Measurements from ENCODE around the gene ACVR1.

ACVR1 gene

DNA sequence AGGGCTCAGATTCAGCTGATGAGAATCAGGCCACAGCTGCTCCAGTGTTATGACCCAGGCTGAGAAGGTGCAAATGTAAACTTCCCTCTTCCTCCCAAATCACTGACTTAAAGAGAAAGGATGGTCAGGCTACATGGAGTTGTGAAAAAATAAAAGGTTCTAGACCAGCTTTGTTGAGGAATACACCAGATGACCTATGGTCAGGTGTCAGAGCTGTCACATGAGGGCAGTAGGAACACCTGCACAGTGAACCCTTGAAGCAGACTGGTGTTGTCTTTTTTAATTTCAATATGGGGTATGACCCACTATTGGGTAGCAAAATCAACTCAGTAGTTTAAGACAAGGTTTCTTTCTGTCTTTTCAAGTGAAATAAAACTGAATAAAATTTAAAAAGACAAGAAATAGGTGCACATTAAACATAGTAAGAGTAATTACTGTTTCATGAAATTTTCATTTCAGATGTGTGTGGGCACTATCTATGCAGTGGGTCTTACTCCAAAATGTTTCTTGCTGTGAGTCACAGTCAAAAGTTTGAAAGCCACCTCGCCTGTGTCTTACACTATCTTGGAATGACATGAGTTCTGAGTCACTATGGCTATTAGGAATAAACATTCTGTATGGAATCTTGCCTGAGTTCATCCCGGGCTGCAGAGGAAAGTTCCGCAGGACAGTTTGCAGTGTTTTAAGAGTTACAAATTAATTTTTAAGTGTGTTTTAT, 83.6 kb downstream of the ACVR1 start:
- TF ChIP-seq POLR2A (IDR thresholded peaks at IDR 0.05; ENCODE audit: low read depth, low read length) = no peak
- DNase-seq (ENCODE audit: insufficient read length, low spot score) = peak; percentile 9

DNA sequence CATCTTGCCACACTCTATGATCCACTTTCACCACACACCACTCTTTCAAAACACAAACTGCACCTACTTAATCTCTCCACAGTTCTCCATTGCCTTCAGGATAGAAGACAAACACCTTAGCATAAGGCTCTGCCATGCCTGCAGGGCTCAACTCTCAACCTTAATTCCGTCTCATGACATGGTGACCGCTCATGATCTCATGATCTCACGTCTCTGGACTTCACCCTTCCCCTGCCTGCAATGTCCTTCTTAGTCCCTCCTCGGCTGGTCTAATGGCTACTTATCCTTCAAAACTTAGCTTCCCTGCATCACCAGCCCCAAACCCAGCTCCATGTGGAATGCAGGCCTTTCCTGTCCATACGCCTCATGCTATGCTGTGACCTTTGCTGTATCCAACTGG, 85.3 kb downstream of the ACVR1 start:
- FAIRE-seq (no peak), DNase-seq (ENCODE audit: insufficient read length, low spot score) (no peak)
- no peak for TF ChIP-seq POLR2A (IDR thresholded peaks at IDR 0.05; ENCODE audit: low read depth, low read length)

More for the DNA sequence above, 83.6 kb downstream of the ACVR1 start:
- FAIRE-seq = peak; percentile 83

DNA sequence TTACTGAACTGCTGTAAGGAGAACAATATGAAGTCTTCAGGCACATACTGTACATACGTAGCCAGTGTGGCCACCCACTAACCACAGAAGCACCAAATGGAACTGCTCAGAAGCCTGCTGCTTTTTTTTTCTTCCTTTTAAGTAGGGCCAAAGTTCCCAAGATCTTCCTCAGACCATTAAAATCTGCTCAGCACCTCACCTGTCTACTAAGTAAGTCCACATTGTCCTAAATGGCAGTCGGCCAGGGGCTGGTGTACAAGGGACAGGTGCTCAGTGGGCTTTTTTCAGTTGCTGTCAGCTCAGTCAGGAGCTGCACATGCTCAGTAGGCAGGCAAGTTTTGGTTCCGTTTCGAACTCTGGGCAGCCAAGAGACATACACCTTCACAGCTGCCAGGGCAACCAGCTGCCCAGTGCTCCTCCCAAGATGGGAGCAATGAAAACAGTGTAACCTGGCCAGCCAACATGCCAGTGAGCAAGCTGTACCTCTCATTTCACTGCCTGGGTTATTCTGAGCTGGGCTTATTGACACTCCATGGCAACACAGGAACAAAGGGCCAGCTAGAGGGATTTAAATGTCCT, 86.1 kb downstream of the ACVR1 start:
- no peak for FAIRE-seq
- no peak for DNase-seq (ENCODE audit: insufficient read length, low spot score)
- no peak for TF ChIP-seq POLR2A (IDR thresholded peaks at IDR 0.05; ENCODE audit: low read depth, low read length)

DNA sequence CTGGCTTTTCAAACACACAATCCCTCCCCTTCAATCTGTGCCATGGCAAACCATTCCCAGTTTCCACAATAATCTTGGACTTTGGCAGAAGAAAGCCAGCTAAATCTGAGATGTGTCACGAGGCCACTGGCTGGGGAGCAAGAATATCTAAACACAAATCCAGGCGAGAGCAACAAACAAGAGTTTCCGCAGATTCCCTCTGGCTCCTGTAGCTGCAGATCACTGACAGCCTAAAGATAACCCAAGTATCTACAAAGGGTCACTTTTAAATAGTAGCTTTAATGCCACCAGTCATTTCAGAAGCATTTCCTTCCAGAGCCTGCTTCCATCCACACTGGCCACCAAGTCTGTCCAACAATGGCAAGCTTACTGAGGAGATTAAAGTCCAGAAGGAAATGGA, 86.9 kb downstream of the ACVR1 start:
- no peak for TF ChIP-seq POLR2A (IDR thresholded peaks at IDR 0.05; ENCODE audit: low read depth, low read length)
- no peak for DNase-seq (ENCODE audit: insufficient read length, low spot score)
- FAIRE-seq = no peak

DNA sequence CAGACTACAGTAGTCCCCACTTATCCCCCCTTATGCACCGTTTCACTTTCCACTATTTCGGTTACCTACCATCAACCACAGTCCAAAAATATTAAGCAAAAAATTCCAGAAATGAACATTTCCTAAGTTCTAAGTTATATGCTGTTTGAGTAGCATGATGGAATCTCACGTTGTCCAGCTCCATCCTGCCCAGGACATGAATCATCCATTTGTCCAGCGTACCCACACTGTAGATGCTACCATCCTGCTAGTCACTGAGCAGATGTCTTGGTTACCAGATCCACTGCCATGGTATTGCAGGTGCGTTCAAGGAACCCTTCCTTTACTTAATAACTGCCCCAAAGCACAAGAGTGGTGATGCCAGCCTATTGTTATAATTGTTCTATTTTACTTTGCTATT, 87.9 kb downstream of the ACVR1 start:
- FAIRE-seq (no peak), DNase-seq (ENCODE audit: insufficient read length, low spot score) (no peak)
- no peak for TF ChIP-seq POLR2A (IDR thresholded peaks at IDR 0.05; ENCODE audit: low read depth, low read length)

DNA sequence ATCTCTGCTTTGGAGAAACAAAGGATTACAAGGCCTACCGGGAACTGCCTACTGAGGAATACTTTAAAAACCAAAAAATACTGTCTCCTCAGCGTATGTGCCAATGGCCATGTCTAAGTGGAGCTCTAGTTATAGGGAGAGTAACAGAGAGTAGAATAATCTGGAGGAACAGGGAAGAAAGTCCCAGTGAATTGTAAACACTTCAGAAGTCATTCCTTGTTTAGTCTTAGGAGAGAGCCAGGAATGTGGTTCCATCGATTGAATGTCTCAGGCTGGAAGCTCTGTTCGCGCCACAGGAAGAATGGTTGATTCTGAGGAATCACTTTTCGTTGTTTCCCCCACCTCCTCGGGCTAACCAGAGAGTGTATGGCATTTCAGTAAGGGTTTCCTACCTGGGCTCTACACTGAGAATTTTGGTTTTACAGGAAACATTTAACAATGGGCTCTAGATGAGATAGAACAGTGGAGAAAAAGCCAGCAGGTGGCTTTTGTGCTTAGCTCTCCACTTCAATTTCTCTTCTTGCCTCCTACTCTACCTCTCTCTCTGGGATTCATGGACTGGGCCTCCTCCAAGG, 88.7 kb downstream of the ACVR1 start:
- TF ChIP-seq POLR2A (IDR thresholded peaks at IDR 0.05; ENCODE audit: low read depth, low read length) = no peak
- DNase-seq (ENCODE audit: insufficient read length, low spot score) = no peak

DNA sequence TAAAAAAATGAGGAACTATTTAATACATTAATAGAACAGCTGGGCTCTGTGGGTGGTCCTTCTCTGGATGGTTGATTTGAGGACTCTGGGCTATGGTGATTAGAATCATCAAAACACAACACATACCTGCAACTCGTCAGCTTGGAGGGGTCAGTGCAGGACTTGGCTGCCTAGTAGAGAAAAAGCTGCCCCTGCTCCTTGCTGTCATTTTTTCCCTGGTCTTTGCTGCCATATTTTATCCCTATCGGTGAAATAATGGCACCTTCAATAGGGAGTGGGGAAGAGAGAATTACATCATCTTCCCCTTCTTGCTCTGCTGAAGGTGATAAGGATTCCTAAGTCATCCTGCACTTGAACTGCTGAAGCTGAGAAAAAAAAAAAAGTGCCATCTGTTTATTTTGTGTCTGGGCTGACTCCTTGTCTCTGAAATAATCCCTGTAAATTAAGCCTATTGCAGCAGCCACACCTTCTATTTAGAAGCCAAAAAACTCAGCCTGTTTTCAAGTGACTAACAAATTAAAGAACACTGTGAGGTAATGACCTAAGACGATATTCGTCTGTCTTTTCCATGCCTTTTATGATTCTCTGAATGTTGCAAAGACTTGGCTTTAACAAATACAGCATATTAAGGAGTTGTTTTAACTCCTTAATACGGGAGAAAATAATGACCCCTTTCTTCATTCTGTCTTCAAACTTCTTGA, 89.3 kb downstream of the ACVR1 start:
- no peak for DNase-seq (ENCODE audit: insufficient read length, low spot score)
- TF ChIP-seq POLR2A (IDR thresholded peaks at IDR 0.05; ENCODE audit: low read depth, low read length) = no peak
- no peak for FAIRE-seq

More for the DNA sequence above, 88.7 kb downstream of the ACVR1 start:
- no peak for FAIRE-seq

DNA sequence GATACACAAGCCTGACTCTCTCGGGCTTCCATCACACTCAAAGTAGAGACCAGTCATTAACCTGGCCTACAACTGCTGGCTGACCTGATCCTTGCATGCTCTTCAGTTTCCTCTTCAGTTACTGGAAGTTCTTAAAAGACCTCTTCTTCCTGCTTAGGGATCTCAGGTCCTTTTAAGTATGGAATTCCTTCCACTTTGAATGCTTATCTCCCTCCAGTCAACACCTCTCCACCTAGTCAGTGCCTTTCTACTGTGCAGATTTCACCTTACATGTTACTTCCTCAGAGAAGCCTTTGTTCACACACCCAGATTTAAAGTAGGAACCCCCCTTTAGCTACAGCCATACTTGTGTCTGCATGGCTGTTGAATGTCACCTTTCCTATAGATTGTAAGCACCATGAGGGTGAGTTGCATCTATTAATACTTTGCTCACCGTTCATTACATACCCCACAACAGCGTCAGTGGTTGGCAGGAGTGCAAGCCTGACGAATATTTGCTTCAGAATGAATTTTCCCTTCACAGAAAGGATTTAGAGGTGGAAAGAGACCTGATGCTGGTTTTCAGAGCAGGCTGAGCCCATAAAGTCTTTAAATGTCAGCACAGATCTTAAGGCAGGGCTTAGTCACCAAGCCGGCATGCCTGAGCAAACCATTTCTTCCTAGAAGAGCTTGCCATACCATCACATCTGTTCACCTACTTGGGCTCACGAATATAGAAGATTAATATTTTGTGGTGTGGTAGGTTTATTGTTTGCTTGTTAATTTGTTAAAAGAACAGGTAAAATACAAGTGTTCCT, 90.1 kb downstream of the ACVR1 start:
- no peak for FAIRE-seq
- TF ChIP-seq POLR2A (IDR thresholded peaks at IDR 0.05; ENCODE audit: low read depth, low read length) = no peak
- DNase-seq (ENCODE audit: insufficient read length, low spot score) = peak; percentile 5

DNA sequence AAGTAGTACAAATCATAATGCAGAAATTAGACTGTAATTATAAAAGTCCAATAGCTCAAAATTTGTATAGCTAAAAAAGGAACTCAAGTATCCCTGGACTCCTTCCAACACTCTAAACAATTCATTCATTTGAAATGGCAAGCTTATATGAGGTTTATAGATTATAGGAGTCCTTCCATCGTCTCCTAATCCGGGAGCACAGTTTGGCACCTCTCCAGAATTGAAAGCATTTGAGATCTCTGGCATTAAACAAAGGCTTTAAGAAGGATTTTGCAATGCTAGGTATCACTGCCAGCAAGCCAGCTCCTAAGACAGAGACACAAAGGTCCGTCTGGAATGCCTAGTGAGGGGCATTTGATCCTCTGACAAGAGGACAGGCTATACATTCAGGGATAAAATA, 90.9 kb downstream of the ACVR1 start:
- no peak for FAIRE-seq
- no peak for TF ChIP-seq POLR2A (IDR thresholded peaks at IDR 0.05; ENCODE audit: low read depth, low read length)
- DNase-seq (ENCODE audit: insufficient read length, low spot score) = no peak

DNA sequence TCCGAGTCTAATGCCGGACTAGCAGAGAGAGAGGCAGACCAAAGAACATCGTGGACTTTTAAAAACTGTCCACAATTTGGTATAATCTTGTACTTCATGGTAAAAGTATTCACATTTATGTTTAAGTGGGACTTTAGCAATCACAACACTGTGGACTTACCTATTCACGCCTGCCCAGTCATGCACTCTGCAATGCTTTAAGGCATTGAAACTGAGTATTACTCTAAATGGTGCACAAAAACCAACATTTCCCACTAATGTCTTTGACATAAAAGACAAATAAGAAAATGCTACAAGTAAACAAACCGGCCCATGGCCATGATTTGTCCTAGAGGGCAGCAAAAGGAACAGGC, 91.3 kb downstream of the ACVR1 start:
- FAIRE-seq = no peak
- TF ChIP-seq POLR2A (IDR thresholded peaks at IDR 0.05; ENCODE audit: low read depth, low read length) = no peak
- DNase-seq (ENCODE audit: insufficient read length, low spot score) = no peak

DNA sequence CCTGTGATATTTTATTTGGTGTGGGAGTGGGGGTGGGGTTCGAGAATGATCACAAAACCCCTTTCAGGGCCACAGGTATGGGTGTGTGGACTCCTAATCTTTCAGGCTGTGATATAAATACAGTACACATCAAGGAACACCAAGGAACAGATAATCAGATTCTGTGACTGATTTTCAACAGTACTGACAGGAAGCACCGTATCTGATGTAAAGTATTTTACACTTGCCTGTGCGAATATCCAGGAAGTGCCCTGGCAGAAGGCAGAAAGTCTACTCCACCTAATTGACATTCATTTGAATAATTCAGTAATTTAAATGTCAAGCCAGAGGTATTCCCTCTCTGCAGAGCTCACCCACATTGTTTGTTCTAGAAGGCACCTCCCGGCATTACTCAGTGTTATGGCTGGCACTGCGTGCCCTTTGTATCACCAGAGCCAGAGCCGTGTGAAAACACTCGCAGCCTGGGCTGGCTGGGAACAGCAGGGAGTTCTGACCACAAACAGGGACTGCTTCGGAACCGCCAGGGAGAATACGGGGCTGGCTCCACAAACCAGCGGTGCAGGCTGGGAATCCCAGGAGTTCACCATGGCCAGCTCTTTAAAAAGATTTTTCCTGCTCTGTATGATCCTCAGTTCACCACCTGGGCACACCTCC, 91.8 kb downstream of the ACVR1 start:
- FAIRE-seq (peak; percentile 81), DNase-seq (ENCODE audit: insufficient read length, low spot score) (peak; percentile 54)
- TF ChIP-seq POLR2A (IDR thresholded peaks at IDR 0.05; ENCODE audit: low read depth, low read length) = no peak

DNA sequence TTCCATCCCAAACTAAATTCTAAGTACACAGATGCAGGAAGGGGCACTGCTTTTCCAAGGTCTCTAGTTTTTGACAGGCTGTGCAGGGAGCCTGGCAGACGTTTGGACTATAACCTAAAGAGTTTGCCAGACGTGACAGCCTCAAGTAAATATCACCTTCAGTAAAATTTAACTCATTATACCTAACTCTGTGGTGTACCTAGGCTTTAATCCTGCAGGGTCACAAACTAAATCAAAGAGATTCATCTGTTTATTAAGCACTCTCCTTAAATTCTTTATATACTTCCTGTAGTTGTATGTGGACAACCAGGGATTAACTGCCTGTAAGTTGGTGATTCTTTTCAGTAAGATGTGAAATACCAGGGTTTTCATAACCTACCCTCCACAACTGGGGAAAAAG, 92.9 kb downstream of the ACVR1 start:
- FAIRE-seq = no peak
- no peak for TF ChIP-seq POLR2A (IDR thresholded peaks at IDR 0.05; ENCODE audit: low read depth, low read length)
- DNase-seq (ENCODE audit: insufficient read length, low spot score) = no peak

DNA sequence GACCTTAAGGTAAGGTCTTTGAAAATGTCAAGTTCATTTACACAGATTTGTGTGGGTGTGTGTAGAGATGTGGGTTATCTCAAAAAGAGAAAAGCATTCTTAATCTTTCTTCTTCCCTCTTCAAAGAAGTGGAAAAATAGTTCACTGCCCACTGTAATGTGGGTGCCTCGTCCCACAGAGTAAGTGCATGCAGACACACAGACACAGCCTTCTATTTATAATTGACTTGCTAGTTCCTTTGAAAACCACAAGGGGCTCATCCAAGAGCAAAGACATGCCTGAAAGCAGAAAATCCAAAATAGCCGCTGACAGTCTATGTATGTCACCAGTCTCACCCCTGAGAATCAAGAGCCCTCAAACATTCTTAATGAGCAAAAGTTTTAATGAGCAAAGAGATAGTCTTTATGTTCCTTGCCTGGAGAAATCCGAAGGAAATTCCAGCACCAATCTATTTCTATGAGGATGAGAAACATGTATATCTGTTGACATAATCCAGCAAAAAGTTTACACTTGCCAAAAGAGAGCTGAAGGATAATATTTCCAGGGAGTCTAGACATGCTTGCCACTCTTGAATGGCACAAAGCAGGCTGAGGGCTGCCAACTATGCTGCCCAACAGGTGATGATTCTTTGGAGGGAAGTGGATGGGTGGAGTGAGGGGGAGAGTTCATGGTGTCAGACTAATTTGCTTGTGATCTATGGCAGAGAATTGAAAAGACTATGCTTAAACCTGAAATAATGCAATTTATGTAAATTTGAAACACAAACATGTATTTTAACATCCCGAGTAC, 93.9 kb downstream of the ACVR1 start:
- TF ChIP-seq POLR2A (IDR thresholded peaks at IDR 0.05; ENCODE audit: low read depth, low read length) = no peak
- FAIRE-seq (no peak), DNase-seq (ENCODE audit: insufficient read length, low spot score) (no peak)
